Right lobe of liver (tissue), 4 donors: ENCODE measurements around the gene DMRT1.
"Not testable (repeated sequence)": the region's sequence is repeated elsewhere in the genome, so short reads cannot be mapped to it uniquely, and the experiment has no call there.

Experiments
- CTCF ChIP-seq, 4 donors: fragments of 200-600 bp in 3 of 4; fragments of 450-650 bp in 1 of 4; IDR thresholded peaks; one replicate each; pipeline versions ENCODE4 v1.5.1 to v1.8.0; 2016 to 2022; ENCODE audit warnings: antibody characterized with exemption in 4 of 4, mild to moderate bottlenecking in 2 of 4
- POLR2A ChIP-seq: fragments of 450-650 bp; IDR thresholded peaks from one replicate; pipeline ENCODE4 v1.6.1; 2017; ENCODE audit warnings: antibody characterized with exemption, mild to moderate bottlenecking
- donor health status: DM: no; HTN: no; CAD: no.
- donor health status: DM: no; HTN: no; CAD: no.
- donor health status: DM: no; HTN: yes; CAD: no.

GRCh38 chr9:861525-861924, 20.0 kb downstream of the DMRT1 start:
- not testable (repeated sequence) for TF ChIP-seq CTCF (IDR thresholded peaks at IDR 0.05); POLR2A
